Gastroesophageal sphincter (tissue), 3 donors: ENCODE measurements around the gene PLCG2.

Source experiments
- EP300 ChIP-seq: sonication (generic); formaldehyde crosslinking; IDR thresholded peaks from one replicate; pipeline ENCODE4 v1.6.1; 2017; ENCODE audit warnings: antibody characterized with exemption, mild to moderate bottlenecking
- POLR2A ChIP-seq, 2 donors: fragments of 450-650 bp; IDR thresholded peaks; one replicate each; pipeline ENCODE4 v1.6.1; 2017; ENCODE audit warnings: antibody characterized with exemption in 2 of 2, mild to moderate bottlenecking in 2 of 2, moderate library complexity in 1 of 2
- POLR2AphosphoS5 ChIP-seq: sonication (generic); formaldehyde crosslinking; IDR thresholded peaks from one replicate; pipeline ENCODE4 v1.6.1; 2017; ENCODE audit warnings: antibody characterized with exemption
- TF ChIP-seq, protein P1 (sequence below), 4 experiments: fragments of 200-600 bp in 2 of 4; fragments of 450-650 bp in 2 of 4; sonication (generic) in 1 of 4; IDR thresholded peaks; one replicate each; pipeline ENCODE4 v1.5.1; 2017 to 2019; ENCODE audit warnings: antibody characterized with exemption in 4 of 4, mild to moderate bottlenecking in 2 of 4, moderate library complexity in 2 of 4

DNA sequence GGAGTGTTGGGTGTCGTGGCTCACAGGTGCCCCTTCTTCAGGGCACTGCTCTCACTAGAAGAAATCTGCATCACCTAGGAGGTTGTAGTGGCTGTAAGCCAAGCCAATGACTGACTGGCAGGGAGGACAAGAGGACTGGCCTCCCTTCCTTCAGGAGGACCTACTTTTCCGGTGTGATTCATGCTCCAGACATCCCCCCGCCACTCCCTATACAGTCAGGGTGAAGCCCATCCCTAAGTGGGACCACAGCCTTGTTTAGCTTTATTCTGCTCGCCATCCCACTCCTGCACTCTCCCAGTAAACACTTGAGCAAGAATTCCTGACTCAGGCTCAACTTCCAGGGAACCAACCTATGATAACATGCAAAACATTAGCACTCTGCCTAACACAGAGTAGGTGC, 67.0 kb downstream of the PLCG2 start:
- TF ChIP-seq, protein P1, sequence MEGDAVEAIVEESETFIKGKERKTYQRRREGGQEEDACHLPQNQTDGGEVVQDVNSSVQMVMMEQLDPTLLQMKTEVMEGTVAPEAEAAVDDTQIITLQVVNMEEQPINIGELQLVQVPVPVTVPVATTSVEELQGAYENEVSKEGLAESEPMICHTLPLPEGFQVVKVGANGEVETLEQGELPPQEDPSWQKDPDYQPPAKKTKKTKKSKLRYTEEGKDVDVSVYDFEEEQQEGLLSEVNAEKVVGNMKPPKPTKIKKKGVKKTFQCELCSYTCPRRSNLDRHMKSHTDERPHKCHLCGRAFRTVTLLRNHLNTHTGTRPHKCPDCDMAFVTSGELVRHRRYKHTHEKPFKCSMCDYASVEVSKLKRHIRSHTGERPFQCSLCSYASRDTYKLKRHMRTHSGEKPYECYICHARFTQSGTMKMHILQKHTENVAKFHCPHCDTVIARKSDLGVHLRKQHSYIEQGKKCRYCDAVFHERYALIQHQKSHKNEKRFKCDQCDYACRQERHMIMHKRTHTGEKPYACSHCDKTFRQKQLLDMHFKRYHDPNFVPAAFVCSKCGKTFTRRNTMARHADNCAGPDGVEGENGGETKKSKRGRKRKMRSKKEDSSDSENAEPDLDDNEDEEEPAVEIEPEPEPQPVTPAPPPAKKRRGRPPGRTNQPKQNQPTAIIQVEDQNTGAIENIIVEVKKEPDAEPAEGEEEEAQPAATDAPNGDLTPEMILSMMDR (IDR thresholded peaks at IDR 0.05) = no peak
- TF ChIP-seq POLR2A (IDR thresholded peaks at IDR 0.05) = no peak
- no peak for TF ChIP-seq POLR2AphosphoS5
- no peak for TF ChIP-seq EP300
